MV-4-11 (cell line): ENCODE measurements around the gene MRS2.
"Not testable (repeated sequence)": the region's sequence is repeated elsewhere in the genome, so short reads cannot be mapped to it uniquely, and the experiment has no call there.

Source experiments
- DNase-seq: peaks from one replicate; lab custom pipeline; 2025; lab: John Stamatoyannopoulos, UW

The MRS2 gene

GRCh38 chr6:24391208-24391607, 11.5 kb upstream of the MRS2 start:
- no peak for DNase-seq

GRCh38 chr6:24391756-24392405, 10.9 kb upstream of the MRS2 start:
- DNase-seq: peak; percentile 31

- no peak for DNase-seq
These were observed 8.5 kb upstream of the MRS2 start for GRCh38 chr6:24394061-24394779.

- DNase-seq: peak; percentile 90
These were observed 7.8 kb upstream of the MRS2 start for GRCh38 chr6:24394780-24395437.

- no peak for DNase-seq
These were observed 5.9 kb upstream of the MRS2 start for GRCh38 chr6:24396824-24397223.

- peak; percentile 70 for DNase-seq
These were observed 5.1 kb upstream of the MRS2 start for GRCh38 chr6:24397631-24398030.

- not testable (repeated sequence) for DNase-seq
These were observed 2.4 kb upstream of the MRS2 start for GRCh38 chr6:24400045-24401039.

GRCh38 chr6:24401458-24401857, 1.3 kb upstream of the MRS2 start:
- DNase-seq: no peak

- no peak for DNase-seq
These were observed 727 bp downstream of the MRS2 start for GRCh38 chr6:24403501-24403824.

- DNase-seq: no peak
These were observed 2.5 kb downstream of the MRS2 start for GRCh38 chr6:24405262-24405661.

GRCh38 chr6:24408719-24409410, 6.1 kb downstream of the MRS2 start:
- no peak for DNase-seq

- no peak for DNase-seq
These were observed 7.9 kb downstream of the MRS2 start for GRCh38 chr6:24410622-24411021.

GRCh38 chr6:24412294-24412693, 9.6 kb downstream of the MRS2 start:
- DNase-seq: no peak

- not testable (repeated sequence) for DNase-seq
These were observed 11.8 kb downstream of the MRS2 start for GRCh38 chr6:24414531-24414930.

GRCh38 chr6:24415753-24416152, 13.0 kb downstream of the MRS2 start:
- no peak for DNase-seq

GRCh38 chr6:24419526-24419925, 16.8 kb downstream of the MRS2 start:
- no peak for DNase-seq

- no peak for DNase-seq
These were observed 22.4 kb downstream of the MRS2 start for GRCh38 chr6:24425091-24425490.

GRCh38 chr6:24426729-24427446, 24.2 kb downstream of the MRS2 start:
- no peak for DNase-seq

GRCh38 chr6:24428615-24429014, 25.9 kb downstream of the MRS2 start:
- DNase-seq: peak; percentile 15

GRCh38 chr6:24429146-24429545, 26.4 kb downstream of the MRS2 start:
- peak; percentile 74 for DNase-seq

GRCh38 chr6:24430086-24430485, 27.4 kb downstream of the MRS2 start:
- DNase-seq: no peak
